ENCODE measurements around the gene SPI1.
"Not testable (repeated sequence)": the region's sequence is repeated elsewhere in the genome, so short reads cannot be mapped to it uniquely, and the experiment has no call there.

SPI1 gene

GRCh38 chr11:47337229-47337924 is 41.0 kb downstream of the SPI1 start:
- DNase-seq = no peak

GRCh38 chr11:47336595-47336994 is 41.8 kb downstream of the SPI1 start:
- DNase-seq = no peak

GRCh38 chr11:47335733-47336132 is 42.6 kb downstream of the SPI1 start:
- DNase-seq = no peak

DNA sequence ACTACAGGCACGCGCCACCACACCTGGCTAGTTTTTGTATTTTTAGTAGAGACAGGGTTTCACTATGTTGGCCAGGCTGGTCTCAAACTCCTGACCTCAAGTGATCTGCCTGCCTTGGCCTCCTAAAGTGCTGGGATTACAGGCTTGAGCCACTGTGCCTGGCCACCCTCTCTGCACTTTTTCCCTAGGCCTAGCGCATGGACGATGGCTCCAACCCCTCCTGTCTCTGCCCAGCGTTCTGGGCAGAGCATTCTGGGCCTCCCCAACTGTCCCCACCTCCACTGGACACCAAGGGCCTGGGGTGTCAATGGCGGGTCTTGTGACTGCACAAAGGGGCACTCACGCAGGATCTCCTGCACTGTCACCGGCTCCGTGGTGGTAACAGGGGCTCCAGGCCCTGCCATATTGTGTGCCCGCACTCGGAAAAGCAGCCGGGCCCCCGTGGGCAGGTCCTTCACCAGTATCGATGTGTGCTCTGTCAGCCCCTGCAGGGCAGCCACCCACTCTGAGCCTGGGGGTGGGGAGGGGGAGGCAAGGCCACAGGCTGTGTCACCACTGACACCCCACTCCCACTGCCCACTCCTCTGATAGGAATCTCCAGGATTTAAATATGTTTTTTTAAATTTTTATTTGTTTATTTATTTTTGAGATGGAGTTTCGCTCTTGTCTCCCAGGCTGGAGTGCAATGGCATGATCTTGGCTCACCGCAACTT is 43.5 kb downstream of the SPI1 start:
- not testable (repeated sequence) for DNase-seq

DNA sequence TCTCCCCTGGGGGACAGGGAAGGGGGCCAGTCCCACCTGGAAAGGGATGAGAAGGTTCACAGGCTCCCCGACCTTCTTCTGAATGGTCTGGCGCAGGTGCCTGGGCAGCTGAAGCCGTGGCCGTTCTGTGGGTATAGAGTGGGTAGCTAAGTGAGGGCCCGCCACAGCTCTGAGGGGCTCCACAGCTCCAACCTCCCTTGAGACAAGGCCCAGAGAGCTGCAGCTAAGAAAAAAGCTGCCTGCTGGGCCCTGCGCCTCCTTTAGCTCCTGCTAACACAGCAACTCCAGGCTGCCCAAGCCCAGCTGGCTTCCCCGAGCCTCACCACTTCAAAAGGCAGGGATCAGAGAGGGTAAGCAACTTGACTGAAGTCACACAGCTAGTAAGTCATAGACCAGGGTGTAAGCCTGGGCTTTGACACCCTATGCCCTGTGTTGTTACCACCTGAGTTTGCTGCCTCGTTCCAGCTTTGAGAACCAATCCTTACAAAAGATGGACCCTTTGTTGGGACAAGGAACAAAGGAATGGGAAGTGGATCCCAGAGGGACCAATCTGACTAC is 44.4 kb downstream of the SPI1 start:
- no peak for DNase-seq

DNA sequence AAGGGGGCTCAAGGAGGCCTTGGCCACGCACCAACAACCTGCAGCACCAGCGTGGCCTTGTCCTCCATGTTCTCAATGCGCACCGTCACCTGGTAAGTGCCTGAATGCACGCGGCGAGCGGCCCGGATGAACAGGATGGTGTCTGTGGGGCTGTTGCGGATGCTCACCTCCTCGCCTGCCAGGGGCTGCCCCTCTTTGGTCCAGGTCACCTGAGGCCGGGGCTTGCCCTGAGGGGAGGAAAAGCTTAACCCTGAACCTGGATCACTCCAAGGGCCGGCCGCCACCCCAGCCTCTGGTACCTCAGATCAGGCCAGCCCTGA is 44.9 kb downstream of the SPI1 start:
- no peak for DNase-seq

DNA sequence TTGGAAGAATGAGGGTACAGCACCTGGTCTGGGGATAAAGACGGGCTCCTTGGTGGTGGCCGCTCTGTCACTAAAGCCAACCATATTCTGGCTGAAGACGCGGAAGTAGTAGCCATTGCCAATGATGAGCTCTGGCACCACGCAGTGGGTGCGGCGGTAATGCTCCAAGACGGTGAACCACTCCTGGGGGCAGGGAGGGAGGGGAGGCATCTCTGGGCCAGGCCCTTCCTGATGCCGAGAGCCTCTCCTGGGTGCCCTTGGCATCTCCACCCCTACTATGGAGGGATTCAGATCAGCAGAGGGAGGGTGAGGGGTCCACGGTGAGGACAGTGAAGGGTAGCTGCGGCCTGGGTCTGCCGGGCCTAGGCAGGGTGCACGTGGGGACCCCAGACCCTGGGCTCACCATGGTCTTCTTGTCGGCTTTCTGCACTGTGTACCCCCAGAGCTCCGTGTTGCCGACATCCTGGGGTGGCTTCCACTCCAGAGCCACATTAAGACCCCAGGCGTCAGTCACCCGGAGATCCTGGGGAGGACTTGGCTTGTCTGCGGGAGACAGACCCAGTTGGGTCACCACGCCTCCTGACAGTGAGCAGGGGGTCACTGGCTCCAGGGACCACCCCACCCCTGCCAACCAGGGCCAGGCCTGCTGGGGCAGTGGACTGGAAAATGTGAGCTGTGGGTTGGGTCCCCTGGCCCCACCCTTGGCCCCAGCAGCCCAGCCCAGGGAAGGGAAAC is 45.4 kb downstream of the SPI1 start:
- DNase-seq = no peak

- DNase-seq = no peak
Observed at GRCh38 chr11:47332303-47332711, 46.0 kb downstream of the SPI1 start.

- DNase-seq = no peak
Observed at GRCh38 chr11:47331454-47332302, 46.7 kb downstream of the SPI1 start.

DNA sequence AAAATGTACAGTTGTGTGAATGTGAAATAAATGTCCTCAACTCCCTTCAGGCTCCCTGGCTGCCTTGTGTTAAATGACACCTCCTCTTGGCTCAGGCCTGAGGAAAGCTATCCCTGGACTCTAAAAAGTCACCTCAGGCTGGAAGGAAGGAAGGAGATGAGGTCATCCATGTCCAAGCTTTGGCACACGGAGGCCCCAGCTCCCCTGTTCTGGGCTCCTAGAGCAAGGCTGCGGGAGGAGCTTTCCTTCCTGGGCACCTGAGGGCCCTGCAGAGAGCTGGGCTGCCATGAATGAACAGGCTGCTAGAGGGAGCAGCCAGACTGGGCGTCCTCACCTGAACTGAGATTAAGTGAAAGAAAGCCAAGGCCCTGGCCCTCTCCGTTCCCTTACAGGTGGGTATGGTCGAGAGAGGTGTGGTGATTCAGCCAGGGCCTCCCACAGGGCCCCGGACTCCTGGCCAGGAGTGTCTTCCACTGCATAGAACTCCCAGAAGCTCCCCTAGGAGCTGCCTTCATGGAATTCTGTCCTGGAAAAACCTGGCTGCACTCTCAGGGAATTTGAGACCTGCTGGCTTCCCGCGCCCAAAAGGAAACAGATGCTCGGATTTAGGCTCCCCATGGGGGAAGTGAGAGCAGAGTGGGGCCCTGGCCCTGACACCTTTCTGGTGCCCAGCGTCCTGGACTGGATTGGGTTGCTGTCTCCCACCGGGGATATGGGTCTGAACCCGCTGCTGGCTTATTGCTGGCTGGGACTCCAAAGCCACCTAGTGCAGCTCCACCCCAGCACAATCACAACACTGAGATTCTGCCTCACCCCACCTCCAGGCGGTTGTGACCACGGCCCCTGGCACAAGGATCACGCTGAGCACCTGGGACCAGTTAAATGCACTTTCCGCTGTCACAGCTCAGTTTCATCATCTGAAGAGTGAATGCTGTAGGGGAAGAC is 48.1 kb downstream of the SPI1 start:
- no peak for DNase-seq

DNA sequence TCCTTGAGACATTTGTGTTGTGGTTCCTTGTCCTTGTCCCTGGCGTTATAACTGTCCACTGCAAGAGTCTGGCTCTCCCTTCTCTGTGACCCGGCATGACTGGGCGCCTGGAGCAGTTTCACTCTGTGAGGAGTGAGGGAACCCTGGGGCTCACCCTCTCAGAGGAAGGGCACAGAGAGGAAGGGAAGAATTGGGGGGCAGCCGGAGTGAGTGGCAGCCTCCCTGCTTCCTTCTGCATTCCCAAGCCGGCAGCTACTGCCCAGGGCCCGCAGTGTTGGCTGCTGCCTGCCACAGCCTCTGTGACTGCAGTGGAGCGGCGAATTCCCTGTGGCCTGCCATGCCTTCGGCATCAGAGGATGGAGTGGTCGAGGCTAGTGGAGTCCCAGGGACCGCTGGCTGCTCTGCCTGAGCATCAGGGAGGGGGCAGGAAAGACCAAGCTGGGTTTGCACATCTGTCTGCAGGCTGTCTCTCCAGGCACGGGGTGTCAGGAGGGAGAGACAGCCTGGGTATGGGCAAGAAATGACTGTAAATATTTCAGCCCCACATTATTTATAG is 48.8 kb downstream of the SPI1 start:
- DNase-seq = no peak

DNA sequence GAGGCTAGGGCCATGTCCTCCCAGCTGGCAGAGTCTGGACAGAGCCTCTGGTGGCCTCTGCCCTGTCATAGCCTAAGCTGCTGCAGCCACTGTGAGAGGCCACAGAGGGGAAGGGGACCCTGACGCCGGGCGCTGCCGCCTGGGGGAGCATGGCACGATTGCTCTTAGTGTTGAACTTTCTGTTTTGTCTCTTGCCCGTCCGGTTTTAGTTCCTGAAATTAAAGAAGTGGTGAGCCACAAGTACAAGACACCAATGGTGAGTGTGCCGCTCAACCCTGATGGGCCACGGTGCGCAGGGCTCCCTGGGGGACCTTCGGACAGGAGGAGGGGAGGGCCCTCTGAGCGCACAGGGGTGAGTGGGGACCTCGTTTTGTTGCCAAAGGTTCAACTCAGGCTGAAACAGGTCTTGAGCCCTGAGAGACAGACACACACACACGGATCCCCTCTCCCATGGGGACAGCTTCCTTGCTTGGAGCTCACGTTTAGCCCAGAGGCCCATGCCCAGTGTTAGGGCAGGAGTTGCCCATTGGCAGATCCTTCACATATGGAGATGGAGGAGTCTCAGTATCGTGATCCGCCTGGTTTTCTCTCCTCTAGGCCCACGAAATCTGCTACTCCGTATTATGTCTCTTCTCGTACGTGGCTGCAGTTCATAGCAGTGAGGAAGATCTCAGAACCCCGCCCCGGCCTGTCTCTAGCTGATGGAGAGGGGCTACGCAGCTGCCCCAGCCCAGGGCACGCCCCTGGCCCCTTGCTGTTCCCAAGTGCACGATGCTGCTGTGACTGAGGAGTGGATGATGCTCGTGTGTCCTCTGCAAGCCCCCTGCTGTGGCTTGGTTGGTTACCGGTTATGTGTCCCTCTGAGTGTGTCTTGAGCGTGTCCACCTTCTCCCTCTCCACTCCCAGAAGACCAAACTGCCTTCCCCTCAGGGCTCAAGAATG is 49.6 kb downstream of the SPI1 start:
- DNase-seq = no peak

- no peak for DNase-seq
Observed at GRCh38 chr11:47327949-47328348, 50.4 kb downstream of the SPI1 start.

DNA sequence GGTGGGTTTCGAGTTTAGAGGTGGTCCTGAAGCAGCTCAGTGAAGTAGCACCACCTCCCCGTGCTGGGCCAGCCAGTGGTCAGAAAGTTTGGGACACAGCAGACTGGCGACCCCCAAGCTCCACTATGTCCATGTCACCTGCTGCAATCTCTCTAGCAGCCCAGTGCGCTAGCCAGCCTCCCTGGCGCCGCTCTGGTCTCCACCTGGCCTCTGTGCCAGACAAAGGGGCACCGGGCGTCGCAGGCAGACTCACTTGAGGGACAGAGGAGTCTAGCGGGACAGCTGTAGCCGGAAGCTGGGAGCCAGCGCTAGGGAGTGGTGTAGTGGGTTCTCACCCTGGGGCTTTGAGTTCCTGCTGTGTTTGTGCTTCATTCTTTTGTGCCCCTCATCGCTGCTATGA is 51.3 kb downstream of the SPI1 start:
- DNase-seq = no peak

DNA sequence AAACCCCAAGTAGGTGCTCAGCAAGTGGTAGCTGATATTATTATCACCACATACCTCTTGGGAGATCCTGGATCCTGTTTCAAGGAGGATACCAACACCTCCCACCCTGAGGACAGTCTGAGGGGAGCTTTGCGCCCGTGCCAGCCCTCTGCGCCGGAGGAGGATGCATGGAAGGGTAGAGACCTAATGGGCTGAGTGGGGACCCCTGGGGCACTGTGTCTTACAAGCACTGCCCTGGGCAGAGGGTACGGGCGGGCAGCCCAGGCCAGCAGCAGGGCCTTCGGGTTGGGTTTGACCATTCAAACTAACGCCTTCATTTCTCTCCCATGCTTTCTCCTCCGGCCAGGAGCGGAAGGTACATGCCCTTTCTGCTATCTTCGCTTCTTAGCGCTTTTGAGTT is 52.1 kb downstream of the SPI1 start:
- DNase-seq = no peak

GRCh38 chr11:47325271-47326041 is 52.9 kb downstream of the SPI1 start:
- DNase-seq = peak; percentile 17

- DNase-seq = no peak
Observed at GRCh38 chr11:47324520-47324919, 53.8 kb downstream of the SPI1 start.

GRCh38 chr11:47318166-47318565 is 60.2 kb downstream of the SPI1 start:
- DNase-seq = no peak

- DNase-seq = no peak
Observed at GRCh38 chr11:47317064-47317828, 61.1 kb downstream of the SPI1 start.
